GM21381 (cell line): Measurements from ENCODE around the gene SLC27A1.
"Not testable (repeated sequence)": the region's sequence is repeated elsewhere in the genome, so short reads cannot be mapped to it uniquely, and the experiment has no call there.

Experiments used
- ATAC-seq: cut with Tn5 transposase; IDR thresholded peaks from one replicate; pipeline ENCODE4 v1.9.1; 2021; ENCODE audit warnings: mild to moderate bottlenecking, moderate library complexity; ENCODE audit not compliant: unreplicated experiment

Gene SLC27A1

GRCh38 chr19:17455308-17456123, 14.8 kb upstream of the SLC27A1 start:
- no peak for ATAC-seq

- no peak for ATAC-seq
These were observed 14.2 kb upstream of the SLC27A1 start for GRCh38 chr19:17456127-17456526.

GRCh38 chr19:17457616-17458015, 12.7 kb upstream of the SLC27A1 start:
- no peak for ATAC-seq

GRCh38 chr19:17458970-17459369, 11.4 kb upstream of the SLC27A1 start:
- no peak for ATAC-seq

- no peak for ATAC-seq
These were observed 9.7 kb upstream of the SLC27A1 start, which contains the start of gene NXNL1 for GRCh38 chr19:17460372-17461230. NXNL1 (minus strand) TSS chr19:17460926; CDS start chr19:17460869, 57 bp downstream.

- ATAC-seq: no peak
These were observed 3.9 kb upstream of the SLC27A1 start for GRCh38 chr19:17466487-17466850.

GRCh38 chr19:17467471-17468301, 2.6 kb upstream of the SLC27A1 start:
- ATAC-seq: no peak

- ATAC-seq: no peak
These were observed 1.8 kb upstream of the SLC27A1 start for GRCh38 chr19:17468302-17469091.

- ATAC-seq: no peak
These were observed 1.2 kb upstream of the SLC27A1 start for GRCh38 chr19:17469092-17469480.

GRCh38 chr19:17469481-17470067, 750 bp upstream of the SLC27A1 start:
- peak; percentile 49 for ATAC-seq

- no peak for ATAC-seq
These were observed 1.2 kb downstream of the SLC27A1 start for GRCh38 chr19:17471410-17472125.

GRCh38 chr19:17473041-17473440, 2.7 kb downstream of the SLC27A1 start:
- ATAC-seq: no peak

- ATAC-seq: not testable (repeated sequence)
These were observed 4.8 kb downstream of the SLC27A1 start for GRCh38 chr19:17475011-17475540.

GRCh38 chr19:17475541-17476115, 5.3 kb downstream of the SLC27A1 start:
- ATAC-seq: no peak

- ATAC-seq: no peak
These were observed 9.0 kb downstream of the SLC27A1 start for GRCh38 chr19:17479325-17479791.

GRCh38 chr19:17481986-17482385, 11.7 kb downstream of the SLC27A1 start:
- no peak for ATAC-seq

GRCh38 chr19:17482877-17483604, 12.7 kb downstream of the SLC27A1 start:
- no peak for ATAC-seq

- ATAC-seq: no peak
These were observed 13.3 kb downstream of the SLC27A1 start for GRCh38 chr19:17483605-17484002.
